Measurements from ENCODE around the gene MAGI1. TPM values are rescaled to one million over a fixed set of nuclear protein-coding genes. Genes with fewer than 3 reads are reported as not detected.

MAGI1 gene
- total RNA-seq, 2 experiments from 2014 or later: 0.21 to 0.24 TPM

GRCh38 chr3:66018057-66019033, 20.4 kb downstream of the MAGI1 start:
- Mint-ChIP-seq H3K36me3 (no peaks in the 10 kb centered on the region), H3K27ac (no peak overlapping the region), H3K9me3 (no peaks in the 10 kb centered on the region), H3K27me3 (peaks cover 4% of the 10 kb centered on the region), H3K4me3 (no peak overlapping the region), H3K4me1 (ENCODE audit: low read depth) (no peaks in the 10 kb centered on the region)
- intact Hi-C loops (cut with micrococcal nuclease): no loop called here
- no peak for DNase-seq
- ChIA-PET CTCF (no interaction called here), POLR2A (no interaction called here)

- CTCF ChIA-PET: no interaction called here
- no peaks in the 10 kb centered on the region for H3K36me3 Mint-ChIP-seq
Measured at GRCh38 chr3:66017591-66017990, 21.1 kb downstream of the MAGI1 start.

GRCh38 chr3:66017084-66017483, 21.6 kb downstream of the MAGI1 start:
- no peak overlapping the region for H3K4me3 Mint-ChIP-seq
- POLR2A ChIA-PET: no interaction called here
- CTCF ChIA-PET: no interaction called here
- peaks cover 4% of the 10 kb centered on the region for H3K27me3 Mint-ChIP-seq
- no peak overlapping the region for H3K27ac Mint-ChIP-seq
- no peaks in the 10 kb centered on the region for H3K9me3 Mint-ChIP-seq
- H3K36me3 Mint-ChIP-seq: no peaks in the 10 kb centered on the region
- DNase-seq: no peak
- intact Hi-C loops (cut with micrococcal nuclease): no loop called here
- no peaks in the 10 kb centered on the region for H3K4me1 Mint-ChIP-seq (ENCODE audit: low read depth)

More at GRCh38 chr3:66017591-66017990, 21.1 kb downstream of the MAGI1 start:
- Mint-ChIP-seq H3K4me3 (no peak overlapping the region), H3K4me1 (ENCODE audit: low read depth) (no peaks in the 10 kb centered on the region), H3K9me3 (no peaks in the 10 kb centered on the region), H3K27me3 (peaks cover 4% of the 10 kb centered on the region), H3K27ac (no peak overlapping the region)
- intact Hi-C loops (cut with micrococcal nuclease): no loop called here
- POLR2A ChIA-PET: no interaction called here
- DNase-seq: no peak

- H3K4me1 Mint-ChIP-seq (ENCODE audit: low read depth): no peaks in the 10 kb centered on the region
- CTCF ChIA-PET: interaction anchor here (0.6 kb wide), 1 partner anchor 35 kb away, joined by 4 read pairs; no protein-coding TSS in a partner anchor
- no peaks in the 10 kb centered on the region for H3K27me3 Mint-ChIP-seq
Measured at GRCh38 chr3:66015841-66016240, 22.9 kb downstream of the MAGI1 start.

GRCh38 chr3:66014651-66015050, 24.1 kb downstream of the MAGI1 start:
- CTCF ChIA-PET: no interaction called here
- DNase-seq: no peak
- Mint-ChIP-seq H3K4me1 (ENCODE audit: low read depth) (no peaks in the 10 kb centered on the region), H3K4me3 (no peak overlapping the region), H3K27me3 (no peaks in the 10 kb centered on the region), H3K9me3 (no peaks in the 10 kb centered on the region), H3K27ac (no peak overlapping the region), H3K36me3 (no peaks in the 10 kb centered on the region)
- intact Hi-C loops (cut with micrococcal nuclease): no loop called here
- POLR2A ChIA-PET: no interaction called here

More at GRCh38 chr3:66015841-66016240, 22.9 kb downstream of the MAGI1 start:
- intact Hi-C loops (cut with micrococcal nuclease): no loop called here
- Mint-ChIP-seq H3K36me3 (no peaks in the 10 kb centered on the region), H3K4me3 (no peak overlapping the region), H3K9me3 (no peaks in the 10 kb centered on the region), H3K27ac (no peak overlapping the region)
- no peak for DNase-seq
- POLR2A ChIA-PET: no interaction called here

GRCh38 chr3:66014056-66014455, 24.7 kb downstream of the MAGI1 start:
- DNase-seq: no peak
- H3K4me3 Mint-ChIP-seq: no peak overlapping the region
- no peak overlapping the region for H3K27ac Mint-ChIP-seq
- intact Hi-C loops (cut with micrococcal nuclease): no loop called here
- H3K9me3 Mint-ChIP-seq: no peaks in the 10 kb centered on the region
- H3K4me1 Mint-ChIP-seq (ENCODE audit: low read depth): no peaks in the 10 kb centered on the region
- no peaks in the 10 kb centered on the region for H3K27me3 Mint-ChIP-seq
- POLR2A ChIA-PET: no interaction called here
- no peaks in the 10 kb centered on the region for H3K36me3 Mint-ChIP-seq
- CTCF ChIA-PET: no interaction called here

GRCh38 chr3:66012711-66013110, 26.0 kb downstream of the MAGI1 start:
- no peak overlapping the region for H3K27ac Mint-ChIP-seq
- intact Hi-C loops (cut with micrococcal nuclease): no loop called here
- H3K27me3 Mint-ChIP-seq: no peaks in the 10 kb centered on the region
- CTCF ChIA-PET: no interaction called here
- H3K9me3 Mint-ChIP-seq: no peaks in the 10 kb centered on the region
- no peaks in the 10 kb centered on the region for H3K4me1 Mint-ChIP-seq (ENCODE audit: low read depth)
- H3K4me3 Mint-ChIP-seq: no peak overlapping the region
- DNase-seq: no peak
- H3K36me3 Mint-ChIP-seq: no peaks in the 10 kb centered on the region
- POLR2A ChIA-PET: no interaction called here

- intact Hi-C loops (cut with micrococcal nuclease): no loop called here
- Mint-ChIP-seq H3K27ac (no peak overlapping the region), H3K27me3 (no peaks in the 10 kb centered on the region), H3K4me1 (ENCODE audit: low read depth) (no peaks in the 10 kb centered on the region), H3K4me3 (no peak overlapping the region), H3K9me3 (no peaks in the 10 kb centered on the region), H3K36me3 (no peaks in the 10 kb centered on the region)
- CTCF ChIA-PET: interaction anchor here (0.6 kb wide), 1 partner anchor 31 kb away, joined by 4 read pairs; no protein-coding TSS in a partner anchor
- POLR2A ChIA-PET: no interaction called here
- DNase-seq: no peak
Measured at GRCh38 chr3:66010739-66011655, 27.7 kb downstream of the MAGI1 start.

- no peak for DNase-seq
- H3K27ac Mint-ChIP-seq: no peak overlapping the region
- intact Hi-C loops (cut with micrococcal nuclease): no loop called here
Measured at GRCh38 chr3:66010348-66010738, 28.4 kb downstream of the MAGI1 start.

GRCh38 chr3:66004244-66004643, 34.5 kb downstream of the MAGI1 start:
- H3K4me1 Mint-ChIP-seq (ENCODE audit: low read depth): no peaks in the 10 kb centered on the region
- H3K4me3 Mint-ChIP-seq: no peak overlapping the region
- ChIA-PET CTCF (no interaction called here), POLR2A (no interaction called here)
- intact Hi-C loops (cut with micrococcal nuclease): no loop called here
- no peaks in the 10 kb centered on the region for H3K27me3 Mint-ChIP-seq
- DNase-seq: no peak
- H3K36me3 Mint-ChIP-seq: no peaks in the 10 kb centered on the region
- no peaks in the 10 kb centered on the region for H3K9me3 Mint-ChIP-seq
- no peak overlapping the region for H3K27ac Mint-ChIP-seq

More at GRCh38 chr3:66010348-66010738, 28.4 kb downstream of the MAGI1 start:
- no peaks in the 10 kb centered on the region for H3K9me3 Mint-ChIP-seq
- POLR2A ChIA-PET: no interaction called here
- CTCF ChIA-PET: interaction anchor here (0.6 kb wide), 1 partner anchor 31 kb away, joined by 4 read pairs; no protein-coding TSS in a partner anchor
- no peaks in the 10 kb centered on the region for H3K4me1 Mint-ChIP-seq (ENCODE audit: low read depth)
- H3K27me3 Mint-ChIP-seq: no peaks in the 10 kb centered on the region
- H3K4me3 Mint-ChIP-seq: no peak overlapping the region
- H3K36me3 Mint-ChIP-seq: no peaks in the 10 kb centered on the region

GRCh38 chr3:66001626-66002025, 37.1 kb downstream of the MAGI1 start:
- Mint-ChIP-seq H3K4me3 (no peak overlapping the region), H3K36me3 (no peaks in the 10 kb centered on the region), H3K27me3 (no peaks in the 10 kb centered on the region), H3K9me3 (no peaks in the 10 kb centered on the region), H3K27ac (no peak overlapping the region), H3K4me1 (ENCODE audit: low read depth) (no peaks in the 10 kb centered on the region)
- ChIA-PET POLR2A (no interaction called here), CTCF (no interaction called here)
- intact Hi-C loops (cut with micrococcal nuclease): no loop called here
- DNase-seq: no peak

- intact Hi-C loops (cut with micrococcal nuclease): no loop called here
- H3K4me3 Mint-ChIP-seq: no peak overlapping the region
- POLR2A ChIA-PET: no interaction called here
Measured at GRCh38 chr3:66000506-66000905, 38.2 kb downstream of the MAGI1 start.

More at GRCh38 chr3:66000506-66000905, 38.2 kb downstream of the MAGI1 start:
- CTCF ChIA-PET: no interaction called here
- Mint-ChIP-seq H3K4me1 (ENCODE audit: low read depth) (no peaks in the 10 kb centered on the region), H3K36me3 (no peaks in the 10 kb centered on the region), H3K27ac (no peak overlapping the region), H3K9me3 (no peaks in the 10 kb centered on the region), H3K27me3 (no peaks in the 10 kb centered on the region)
- no peak for DNase-seq

Measured in activated CD4-positive, alpha-beta memory T cell treated with anti-CD3 and anti-CD28 coated beads for 36 hours (primary cell).